Ecto neural progenitor cell (in vitro differentiated cells): Measurements from ENCODE around the gene PIGZ.

Experiments
- DNase-seq: peaks from one replicate; pipeline ENCODE4 v3.0.0-alpha.2; 2018; ENCODE audit warnings: low spot score

The PIGZ gene

GRCh38 chr3:196968233-196969133 lies at the start of gene PIGZ:
PIGZ (minus strand) TSS chr3:196968833; CDS start chr3:196952031, 16,802 bp downstream.
- peak; percentile 65 for DNase-seq

GRCh38 chr3:197017003-197017402 lies 48.4 kb upstream of the PIGZ start:
- no peak for DNase-seq

- DNase-seq: no peak
Measured at GRCh38 chr3:197015790-197016736, 47.4 kb upstream of the PIGZ start.

- DNase-seq: no peak
Measured at GRCh38 chr3:197014942-197015575, 46.4 kb upstream of the PIGZ start.

- no peak for DNase-seq
Measured at GRCh38 chr3:197014024-197014423, 45.4 kb upstream of the PIGZ start.

GRCh38 chr3:197012540-197012883 lies 43.9 kb upstream of the PIGZ start:
- DNase-seq: no peak

GRCh38 chr3:197011780-197012539 lies 43.3 kb upstream of the PIGZ start:
- no peak for DNase-seq

- no peak for DNase-seq
Measured at GRCh38 chr3:197010556-197011351, 42.1 kb upstream of the PIGZ start.

- no peak for DNase-seq
Measured at GRCh38 chr3:197009532-197010019, 40.9 kb upstream of the PIGZ start.

GRCh38 chr3:197008436-197009209 lies 40.0 kb upstream of the PIGZ start:
- DNase-seq: no peak

- no peak for DNase-seq
Measured at GRCh38 chr3:197007953-197008352, 39.3 kb upstream of the PIGZ start.

- no peak for DNase-seq
Measured at GRCh38 chr3:197007296-197007940, 38.8 kb upstream of the PIGZ start.

- no peak for DNase-seq
Measured at GRCh38 chr3:197006860-197007259, 38.2 kb upstream of the PIGZ start.

GRCh38 chr3:197006446-197006845 lies 37.8 kb upstream of the PIGZ start:
- no peak for DNase-seq

- DNase-seq: no peak
Measured at GRCh38 chr3:197003461-197004385, 35.1 kb upstream of the PIGZ start.

- DNase-seq: peak; percentile 82
Measured at GRCh38 chr3:197002701-197003454, 34.2 kb upstream of the PIGZ start.

GRCh38 chr3:197001972-197002700 lies 33.5 kb upstream of the PIGZ start:
- DNase-seq: no peak
